Activated B cell treated with CpG ODN at 0.5 μM for 24 hours (primary cell): ENCODE measurements around the gene CDH20. TPM values are rescaled to one million over a fixed set of nuclear protein-coding genes. Genes with fewer than 3 reads are reported as not detected.
"Not testable (repeated sequence)": the region's sequence is repeated elsewhere in the genome, so short reads cannot be mapped to it uniquely, and the experiment has no call there.

Source experiments
- ATAC-seq: fragments of 200-7000 bp; cut with Tn5 transposase; one replicate; pipeline ENCODE4 v1.10.0; 2021; ENCODE audit warnings: low read depth, mild to moderate bottlenecking, moderate library complexity
- CTCF ChIA-PET: fragments of 350-600 bp; sonication (Branson Sonifier 250); formaldehyde crosslinking; loops from one replicate; lab custom pipeline; 2021; ENCODE audit warnings: antibody characterized with exemption; lab: Charles Lee
- POLR2A ChIA-PET: fragments of 350-600 bp; sonication (Branson Sonifier 250); formaldehyde crosslinking; loops from one replicate; lab custom pipeline; 2021; ENCODE audit warnings: antibody characterized with exemption; lab: Charles Lee
- DNase-seq: peaks from one replicate; pipeline ENCODE4 v3.0.0; 2022
- H3K27ac Mint-ChIP-seq: one replicate; pipeline ENCODE4 v1.8.0; 2020; ENCODE audit warnings: mixed read lengths
- H3K27me3 Mint-ChIP-seq: one replicate; pipeline ENCODE4 v1.8.0; 2021; ENCODE audit warnings: mixed read lengths
- H3K36me3 Mint-ChIP-seq: one replicate; pipeline ENCODE4 v1.8.0; 2021; ENCODE audit warnings: low read depth, mixed read lengths
- H3K4me1 Mint-ChIP-seq: one replicate; pipeline ENCODE4 v1.8.0; 2021; ENCODE audit warnings: mixed read lengths
- H3K4me3 Mint-ChIP-seq: one replicate; pipeline ENCODE4 v1.8.0; 2020; ENCODE audit warnings: mild to moderate bottlenecking, mixed read lengths
- H3K9me3 Mint-ChIP-seq: one replicate; pipeline ENCODE4 v1.8.0; 2020; ENCODE audit warnings: mixed read lengths
- CTCF ChIP-seq: fragments of 200-600 bp; IDR thresholded peaks from one replicate; pipeline ENCODE4 v1.8.0; 2022; ENCODE audit warnings: antibody characterized with exemption, mild to moderate bottlenecking
- intact Hi-C: fragments of 100-400 bp; cut with micrococcal nuclease; formaldehyde crosslinking; loops from one replicate; pipeline ENCODE4 v1.15.1; 2024
- total RNA-seq: library from RNA; stranded (reverse); gene quantifications from 2 replicates; pipeline ENCODE4 v1.2.3, GENCODE V29; 2022

Gene CDH20
- total RNA-seq, 1 donor from 2014 or later = 0.07 TPM

- H3K9me3 Mint-ChIP-seq = no peaks in the 10 kb centered on the region
- ATAC-seq (peak; percentile 50), DNase-seq (no peak)
- no peaks in the 10 kb centered on the region for H3K27me3 Mint-ChIP-seq
- POLR2A ChIA-PET = interaction anchor here (0.5 kb wide), 1 partner anchor 1488 kb away, joined by 13 read pairs; no protein-coding TSS in a partner anchor
- peak overlapping the region; percentile 15 for H3K27ac Mint-ChIP-seq
- intact Hi-C loops = no loop called here
- H3K36me3 Mint-ChIP-seq = no peaks in the 10 kb centered on the region
- CTCF ChIA-PET = no interaction called here
- TF ChIP-seq CTCF = no peak
- H3K4me1 Mint-ChIP-seq = peaks cover 14% of the 10 kb centered on the region
- peak overlapping the region; percentile 44 for H3K4me3 Mint-ChIP-seq
Observed at GRCh38 chr18:61360404-61361383, 27.5 kb downstream of the CDH20 start.

GRCh38 chr18:61362511-61362910 lies 29.3 kb downstream of the CDH20 start:
- no peak for ATAC-seq
- ChIA-PET POLR2A (no interaction called here), CTCF (no interaction called here)
- Mint-ChIP-seq H3K4me1 (peaks cover 14% of the 10 kb centered on the region), H3K36me3 (no peaks in the 10 kb centered on the region), H3K9me3 (no peaks in the 10 kb centered on the region), H3K27ac (no peak overlapping the region), H3K4me3 (no peak overlapping the region), H3K27me3 (no peaks in the 10 kb centered on the region)
- intact Hi-C loops = no loop called here
- DNase-seq = no peak
- no peak for TF ChIP-seq CTCF

- no peak for TF ChIP-seq CTCF
- POLR2A ChIA-PET = no interaction called here
- Mint-ChIP-seq H3K4me3 (no peak overlapping the region), H3K27ac (no peak overlapping the region), H3K4me1 (peaks cover 14% of the 10 kb centered on the region), H3K9me3 (no peaks in the 10 kb centered on the region), H3K27me3 (peaks cover 2% of the 10 kb centered on the region), H3K36me3 (no peaks in the 10 kb centered on the region)
- intact Hi-C loops = no loop called here
- DNase-seq = no peak
- ATAC-seq = no peak
- CTCF ChIA-PET = no interaction called here
Observed at GRCh38 chr18:61364953-61365352, 31.7 kb downstream of the CDH20 start.

- intact Hi-C loops = no loop called here
- H3K9me3 Mint-ChIP-seq = no peaks in the 10 kb centered on the region
- H3K27me3 Mint-ChIP-seq = peaks cover 2% of the 10 kb centered on the region
- H3K4me3 Mint-ChIP-seq = no peak overlapping the region
- no peak overlapping the region for H3K27ac Mint-ChIP-seq
- H3K36me3 Mint-ChIP-seq = no peaks in the 10 kb centered on the region
- no peak for ATAC-seq
- POLR2A ChIA-PET = no interaction called here
- no peak for TF ChIP-seq CTCF
- H3K4me1 Mint-ChIP-seq = no peaks in the 10 kb centered on the region
- no peak for DNase-seq
- CTCF ChIA-PET = no interaction called here
Observed at GRCh38 chr18:61368001-61368400, 34.8 kb downstream of the CDH20 start.

- ATAC-seq, H3K9me3 Mint-ChIP-seq, H3K27me3 Mint-ChIP-seq, DNase-seq, H3K27ac Mint-ChIP-seq, POLR2A ChIA-PET, H3K36me3 Mint-ChIP-seq, intact Hi-C loops, H3K4me3 Mint-ChIP-seq, CTCF ChIA-PET, H3K4me1 Mint-ChIP-seq: not testable (repeated sequence)
Observed at GRCh38 chr18:61369671-61370070, 36.4 kb downstream of the CDH20 start.
